ENCODE data around the gene EID2. TPM values are rescaled to one million over a fixed set of nuclear protein-coding genes. Genes with fewer than 3 reads are reported as not detected.
A peak's percentile ranks its signal among the peaks of the same experiment; 100 is the strongest.

Gene EID2
- total and polyA plus RNA-seq, 5 donors from 2014 or later: 13.1 to 32.7 (median 22.2) TPM

DNA sequence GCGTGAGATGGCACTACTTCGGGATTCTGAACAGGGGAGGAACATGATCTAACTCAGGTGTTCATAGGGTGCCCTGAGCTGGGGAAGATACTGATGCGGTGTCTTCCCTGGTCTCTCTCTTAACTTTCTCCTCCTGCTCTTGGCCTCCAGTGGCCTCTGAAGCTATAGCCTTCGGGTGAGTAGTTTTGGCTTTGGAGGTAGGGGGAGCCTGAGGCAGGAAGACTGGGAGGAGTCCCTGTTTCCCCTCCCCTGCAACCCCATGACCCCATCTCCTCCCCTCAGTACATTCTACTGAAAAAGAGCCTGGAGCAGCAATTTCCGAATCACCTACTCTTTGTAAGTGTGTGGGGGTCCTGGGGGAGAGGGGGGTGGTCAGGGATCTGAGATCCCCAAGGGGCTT is 21.5 kb downstream of the EID2 start:
- DNase-seq: no peak
- H3K4me1 Mint-ChIP-seq: peaks cover 0 to 17% (median 7%) of the 10 kb centered on the region in 4 donors
- no peak overlapping the region for H3K27ac ChIP-seq (ENCODE audit: insufficient read depth, low read length, poor library complexity, severe bottlenecking)
- H3K4me1 ChIP-seq (ENCODE audit: control insufficient read depth, insufficient read depth, low read length, poor library complexity, severe bottlenecking): peaks cover 16% of the 10 kb centered on the region
- ATAC-seq (ENCODE audit: low read depth in 2 of 2): no peak
- no peak overlapping the region for H3K4me3 ChIP-seq (ENCODE audit: low read depth, low read length)
- H3K36me3 ChIP-seq (ENCODE audit: control insufficient read depth, insufficient read depth, low read length): no peaks in the 10 kb centered on the region
- peaks cover 9% of the 10 kb centered on the region for H3K36me3 Mint-ChIP-seq
- peaks cover 33% of the 10 kb centered on the region for H3K27me3 Mint-ChIP-seq
- no peak overlapping the region for H3K27ac Mint-ChIP-seq
- peak overlapping the region in 1 of 4 donors; percentile 13 for H3K4me3 Mint-ChIP-seq
- peaks cover 14% of the 10 kb centered on the region for H3K27me3 ChIP-seq (ENCODE audit: control insufficient read depth, insufficient read depth, low read length)
- no peaks in the 10 kb centered on the region for H3K9me3 ChIP-seq (ENCODE audit: control insufficient read depth in 2 of 2, low read length in 2 of 2)
- H3K9me3 Mint-ChIP-seq: peaks cover 0 to 2% (median 0%) of the 10 kb centered on the region in 7 donors

- Mint-ChIP-seq H3K27ac (no peak overlapping the region), H3K4me1 (peaks cover 0 to 17% (median 7%) of the 10 kb centered on the region in 4 donors), H3K36me3 (peaks cover 9% of the 10 kb centered on the region), H3K4me3 (no peak overlapping the region), H3K9me3 (peaks cover 0 to 3% (median 0%) of the 10 kb centered on the region in 7 donors), H3K27me3 (peaks cover 41% of the 10 kb centered on the region)
- H3K36me3 ChIP-seq (ENCODE audit: control insufficient read depth, insufficient read depth, low read length): no peaks in the 10 kb centered on the region
- peaks cover 16% of the 10 kb centered on the region for H3K4me1 ChIP-seq (ENCODE audit: control insufficient read depth, insufficient read depth, low read length, poor library complexity, severe bottlenecking)
- H3K9me3 ChIP-seq (ENCODE audit: control insufficient read depth in 2 of 2, low read length in 2 of 2): no peaks in the 10 kb centered on the region
- no peak overlapping the region for H3K27ac ChIP-seq (ENCODE audit: insufficient read depth, low read length, poor library complexity, severe bottlenecking)
- DNase-seq (no peak), ATAC-seq (ENCODE audit: low read depth in 2 of 2) (no peak)
- H3K4me3 ChIP-seq (ENCODE audit: low read depth, low read length): no peak overlapping the region
- H3K27me3 ChIP-seq (ENCODE audit: control insufficient read depth, insufficient read depth, low read length): peaks cover 14% of the 10 kb centered on the region
Observed at GRCh38 chr19:39517432-39517831, 22.5 kb downstream of the EID2 start.

- ATAC-seq (ENCODE audit: low read depth in 2 of 2) (no peak), DNase-seq (no peak)
- H3K36me3 Mint-ChIP-seq: peaks cover 9% of the 10 kb centered on the region
- peak overlapping the region; percentile 5 to 83 (median 50) for H3K4me3 Mint-ChIP-seq
- Histone ChIP-seq H3K4me3 (ENCODE audit: low read depth, low read length) (no peak overlapping the region), H3K27me3 (ENCODE audit: control insufficient read depth, insufficient read depth, low read length) (peaks cover 14% of the 10 kb centered on the region), H3K4me1 (ENCODE audit: control insufficient read depth, insufficient read depth, low read length, poor library complexity, severe bottlenecking) (peaks cover 16% of the 10 kb centered on the region), H3K36me3 (ENCODE audit: control insufficient read depth, insufficient read depth, low read length) (no peaks in the 10 kb centered on the region), H3K9me3 (ENCODE audit: control insufficient read depth in 2 of 2, low read length in 2 of 2) (no peaks in the 10 kb centered on the region), H3K27ac (ENCODE audit: insufficient read depth, low read length, poor library complexity, severe bottlenecking) (no peak overlapping the region)
- peaks cover 0 to 3% (median 0%) of the 10 kb centered on the region in 7 donors for H3K9me3 Mint-ChIP-seq
- no peak overlapping the region for H3K27ac Mint-ChIP-seq
- H3K27me3 Mint-ChIP-seq: peaks cover 47% of the 10 kb centered on the region
- H3K4me1 Mint-ChIP-seq: peaks cover 0 to 17% (median 7%) of the 10 kb centered on the region in 4 donors
Observed at GRCh38 chr19:39516270-39516669, 23.7 kb downstream of the EID2 start.

DNA sequence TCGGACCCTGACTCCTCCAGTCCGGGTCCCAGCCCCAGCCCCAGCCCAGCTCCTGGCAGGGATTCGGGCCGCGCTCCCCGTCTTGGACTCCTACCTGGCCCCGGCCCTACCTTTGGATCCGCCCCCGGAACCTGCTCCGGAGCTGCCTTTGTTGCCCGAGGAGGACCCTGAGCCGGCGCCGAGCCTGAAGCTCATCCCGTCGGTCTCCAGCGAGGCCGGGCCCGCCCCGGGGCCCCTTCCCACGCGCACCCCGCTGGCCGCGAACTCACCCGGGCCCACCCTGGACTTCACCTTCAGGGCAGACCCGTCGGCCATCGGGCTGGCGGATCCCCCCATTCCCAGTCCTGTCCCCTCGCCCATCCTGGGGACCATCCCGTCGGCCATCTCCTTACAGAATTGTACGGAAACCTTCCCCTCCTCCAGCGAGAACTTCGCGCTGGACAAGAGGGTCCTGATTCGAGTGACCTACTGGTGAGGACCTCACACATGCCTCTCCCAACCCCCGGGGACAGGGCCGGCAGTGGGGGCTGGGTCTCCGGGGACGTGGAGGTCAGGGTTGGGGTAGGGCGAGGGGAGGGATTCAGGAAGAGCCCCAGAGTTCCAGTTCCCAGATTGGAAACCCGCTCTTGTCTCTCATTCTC is 24.3 kb downstream of the EID2 start:
- H3K27ac ChIP-seq (ENCODE audit: insufficient read depth, low read length, poor library complexity, severe bottlenecking): no peak overlapping the region
- H3K4me1 Mint-ChIP-seq: peaks cover 0 to 17% (median 7%) of the 10 kb centered on the region in 4 donors
- H3K9me3 Mint-ChIP-seq: peaks cover 0 to 3% (median 0%) of the 10 kb centered on the region in 7 donors
- H3K9me3 ChIP-seq (ENCODE audit: control insufficient read depth in 2 of 2, low read length in 2 of 2): no peaks in the 10 kb centered on the region
- peak overlapping the region in 1 of 3 donors; percentile 33 for H3K27ac Mint-ChIP-seq
- H3K27me3 Mint-ChIP-seq: peaks cover 47% of the 10 kb centered on the region
- H3K36me3 Mint-ChIP-seq: peaks cover 9% of the 10 kb centered on the region
- H3K4me3 Mint-ChIP-seq: peak overlapping the region; percentile 5 to 84 (median 54)
- H3K4me3 ChIP-seq (ENCODE audit: low read depth, low read length): no peak overlapping the region
- no peaks in the 10 kb centered on the region for H3K36me3 ChIP-seq (ENCODE audit: control insufficient read depth, insufficient read depth, low read length)
- H3K27me3 ChIP-seq (ENCODE audit: control insufficient read depth, insufficient read depth, low read length): peaks cover 14% of the 10 kb centered on the region
- DNase-seq: no peak
- H3K4me1 ChIP-seq (ENCODE audit: control insufficient read depth, insufficient read depth, low read length, poor library complexity, severe bottlenecking): peaks cover 16% of the 10 kb centered on the region
- ATAC-seq (ENCODE audit: low read depth in 2 of 2): peak in 1 of 2 donors; percentile 37

- Mint-ChIP-seq H3K27me3 (peaks cover 49% of the 10 kb centered on the region), H3K4me3 (peak within 1 kb of the TSS; percentile 32 to 84 (median 66)), H3K36me3 (peaks cover 9% of the 10 kb centered on the region), H3K4me1 (peaks cover 0 to 17% (median 7%) of the 10 kb centered on the region in 4 donors), H3K27ac (peak within 1 kb of the TSS in 1 of 3 donors; percentile 66), H3K9me3 (peaks cover 0 to 3% (median under 1%) of the 10 kb centered on the region in 7 donors)
- Histone ChIP-seq H3K4me1 (ENCODE audit: control insufficient read depth, insufficient read depth, low read length, poor library complexity, severe bottlenecking) (peaks cover 16% of the 10 kb centered on the region), H3K27me3 (ENCODE audit: control insufficient read depth, insufficient read depth, low read length) (peaks cover 14% of the 10 kb centered on the region), H3K9me3 (ENCODE audit: control insufficient read depth in 2 of 2, low read length in 2 of 2) (no peaks in the 10 kb centered on the region), H3K27ac (ENCODE audit: insufficient read depth, low read length, poor library complexity, severe bottlenecking) (no peak within 1 kb of the TSS), H3K4me3 (ENCODE audit: low read depth, low read length) (no peak within 1 kb of the TSS), H3K36me3 (ENCODE audit: control insufficient read depth, insufficient read depth, low read length) (no peaks in the 10 kb centered on the region)
- no peak for DNase-seq
- peak; percentile 44 to 60 for ATAC-seq (ENCODE audit: low read depth in 2 of 2)
Observed at GRCh38 chr19:39514840-39515550, 25.0 kb downstream of the EID2 start, which contains the start of gene SELENOV. Gene SELENOV (plus strand): TSS chr19:39515139. CDS start chr19:39515213, 74 bp downstream.

- Histone ChIP-seq H3K27ac (ENCODE audit: insufficient read depth, low read length, poor library complexity, severe bottlenecking) (no peak overlapping the region), H3K36me3 (ENCODE audit: control insufficient read depth, insufficient read depth, low read length) (no peaks in the 10 kb centered on the region), H3K9me3 (ENCODE audit: control insufficient read depth in 2 of 2, low read length in 2 of 2) (no peaks in the 10 kb centered on the region), H3K4me1 (ENCODE audit: control insufficient read depth, insufficient read depth, low read length, poor library complexity, severe bottlenecking) (peaks cover 16% of the 10 kb centered on the region), H3K4me3 (ENCODE audit: low read depth, low read length) (no peak overlapping the region), H3K27me3 (ENCODE audit: control insufficient read depth, insufficient read depth, low read length) (peaks cover 14% of the 10 kb centered on the region)
- Mint-ChIP-seq H3K27ac (no peak overlapping the region), H3K36me3 (peaks cover 9% of the 10 kb centered on the region), H3K27me3 (peaks cover 70% of the 10 kb centered on the region), H3K9me3 (peaks cover 0 to 3% (median 2%) of the 10 kb centered on the region in 7 donors), H3K4me3 (peak overlapping the region in 1 of 4 donors; percentile 51), H3K4me1 (peaks cover 0 to 19% (median 8%) of the 10 kb centered on the region in 4 donors)
- ATAC-seq (ENCODE audit: low read depth in 2 of 2): no peak
- DNase-seq: no peak
Observed at GRCh38 chr19:39512988-39513387, 27.0 kb downstream of the EID2 start.

- ATAC-seq (ENCODE audit: low read depth in 2 of 2): no peak
- Mint-ChIP-seq H3K9me3 (peaks cover 0 to 5% (median 0%) of the 10 kb centered on the region in 7 donors), H3K36me3 (peaks cover 4% of the 10 kb centered on the region), H3K4me1 (peaks cover 0 to 18% (median 9%) of the 10 kb centered on the region in 4 donors), H3K27me3 (peaks cover 74% of the 10 kb centered on the region), H3K27ac (no peak overlapping the region), H3K4me3 (no peak overlapping the region)
- Histone ChIP-seq H3K4me3 (ENCODE audit: low read depth, low read length) (no peak overlapping the region), H3K36me3 (ENCODE audit: control insufficient read depth, insufficient read depth, low read length) (no peaks in the 10 kb centered on the region), H3K27ac (ENCODE audit: insufficient read depth, low read length, poor library complexity, severe bottlenecking) (no peak overlapping the region), H3K27me3 (ENCODE audit: control insufficient read depth, insufficient read depth, low read length) (peaks cover 8% of the 10 kb centered on the region), H3K9me3 (ENCODE audit: control insufficient read depth in 2 of 2, low read length in 2 of 2) (no peaks in the 10 kb centered on the region), H3K4me1 (ENCODE audit: control insufficient read depth, insufficient read depth, low read length, poor library complexity, severe bottlenecking) (peaks cover 12% of the 10 kb centered on the region)
- DNase-seq: no peak
Observed at GRCh38 chr19:39509233-39509632, 30.7 kb downstream of the EID2 start.

Data from CD4-positive, CD25-positive, alpha-beta regulatory T cell (primary cell).